HG03565 (cell line): ENCODE data around the gene NAPEPLD.
"Not testable (repeated sequence)": the region's sequence is repeated elsewhere in the genome, so short reads cannot be mapped to it uniquely, and the experiment has no call there.

Experiments used
- ATAC-seq: cut with Tn5 transposase; IDR thresholded peaks from one replicate; pipeline ENCODE4 v1.9.1; 2021; ENCODE audit warnings: mild to moderate bottlenecking, moderate library complexity; ENCODE audit not compliant: unreplicated experiment

The NAPEPLD gene

GRCh38 chr7:103071000-103071399, 77.9 kb downstream of the NAPEPLD start:
- no peak for ATAC-seq

- no peak for ATAC-seq
These were observed 80.2 kb downstream of the NAPEPLD start for GRCh38 chr7:103068414-103069403.

- ATAC-seq = no peak
These were observed 83.2 kb downstream of the NAPEPLD start for GRCh38 chr7:103065667-103066066.

- ATAC-seq = no peak
These were observed 85.0 kb downstream of the NAPEPLD start for GRCh38 chr7:103063895-103064294.

- no peak for ATAC-seq
These were observed 89.4 kb downstream of the NAPEPLD start for GRCh38 chr7:103059471-103059870.

GRCh38 chr7:103058122-103058521, 90.8 kb downstream of the NAPEPLD start:
- no peak for ATAC-seq

- ATAC-seq = not testable (repeated sequence)
These were observed 92.9 kb downstream of the NAPEPLD start for GRCh38 chr7:103056006-103056405.

- ATAC-seq = no peak
These were observed 97.4 kb downstream of the NAPEPLD start for GRCh38 chr7:103051519-103051918.
